ACC112 (cell line): ENCODE results near the gene GRB10.

Source experiments
- H2AFZ ChIP-seq: fragments of 200-600 bp; sonication (generic); one replicate; pipeline ENCODE4 v1.6.0; 2017; ENCODE audit warnings: antibody characterized with exemption, low read length; ENCODE audit not compliant: unreplicated experiment
- H3K27ac ChIP-seq: fragments of 200-600 bp; sonication (generic); 2 replicates; pipeline ENCODE4 v1.5.1; 2014; ENCODE audit warnings: low read depth, mild to moderate bottlenecking, antibody characterized with exemption, low read length, moderate library complexity
- H3K27me3 ChIP-seq: fragments of 200-600 bp; sonication (generic); 2 replicates; pipeline ENCODE4 v1.6.1; 2014; ENCODE audit warnings: mild to moderate bottlenecking, antibody characterized with exemption, low read length, moderate library complexity, mixed read lengths; ENCODE audit not compliant: insufficient read depth
- H3K36me3 ChIP-seq: fragments of 200-600 bp; sonication (generic); 2 replicates; pipeline ENCODE4 v1.6.1; 2016; ENCODE audit warnings: mild to moderate bottlenecking, antibody characterized with exemption, low read length, moderate library complexity, mixed read lengths; ENCODE audit not compliant: insufficient read depth
- H3K4me1 ChIP-seq: fragments of 200-600 bp; sonication (generic); one replicate; pipeline ENCODE4 v1.6.1; 2016; ENCODE audit warnings: low read length, mixed read lengths; ENCODE audit not compliant: insufficient read depth, unreplicated experiment, control insufficient read depth
- H3K4me3 ChIP-seq: fragments of 200-600 bp; sonication (generic); 2 replicates; pipeline ENCODE4 v1.5.1; 2014; ENCODE audit warnings: mild to moderate bottlenecking, low read depth, low read length
- H3K79me2 ChIP-seq: fragments of 200-600 bp; sonication (generic); one replicate; pipeline ENCODE4 v1.6.0; 2016; ENCODE audit warnings: low read length; ENCODE audit not compliant: control insufficient read depth, unreplicated experiment, insufficient read depth

Gene GRB10

DNA sequence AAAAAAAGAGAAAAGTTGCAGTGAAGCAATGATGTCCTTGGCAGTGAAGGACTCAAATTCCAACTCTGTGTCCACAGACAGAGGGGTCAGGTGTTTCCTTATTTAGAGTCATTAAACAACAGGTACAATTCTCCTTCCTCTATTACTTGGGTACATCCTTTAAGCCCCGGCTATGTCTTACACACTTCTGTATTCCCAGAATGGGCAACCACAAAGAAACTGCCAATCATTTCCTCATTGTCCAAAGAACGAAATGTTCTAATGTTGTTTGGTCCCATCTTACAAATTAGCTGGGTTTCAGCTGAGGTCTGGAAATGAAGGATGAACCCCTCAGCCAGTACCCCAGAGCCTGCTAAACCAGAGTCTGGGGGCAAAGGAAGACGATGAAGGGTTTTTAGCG, 59.5 kb downstream of the GRB10 start:
- Histone ChIP-seq H3K79me2 (peaks cover 33% of the 10 kb centered on the region), H3K4me1 (peaks cover 5% of the 10 kb centered on the region), H2AFZ (no peak overlapping the region), H3K4me3 (no peak overlapping the region), H3K27me3 (no peaks in the 10 kb centered on the region), H3K36me3 (no peaks in the 10 kb centered on the region), H3K27ac (no peak overlapping the region)

DNA sequence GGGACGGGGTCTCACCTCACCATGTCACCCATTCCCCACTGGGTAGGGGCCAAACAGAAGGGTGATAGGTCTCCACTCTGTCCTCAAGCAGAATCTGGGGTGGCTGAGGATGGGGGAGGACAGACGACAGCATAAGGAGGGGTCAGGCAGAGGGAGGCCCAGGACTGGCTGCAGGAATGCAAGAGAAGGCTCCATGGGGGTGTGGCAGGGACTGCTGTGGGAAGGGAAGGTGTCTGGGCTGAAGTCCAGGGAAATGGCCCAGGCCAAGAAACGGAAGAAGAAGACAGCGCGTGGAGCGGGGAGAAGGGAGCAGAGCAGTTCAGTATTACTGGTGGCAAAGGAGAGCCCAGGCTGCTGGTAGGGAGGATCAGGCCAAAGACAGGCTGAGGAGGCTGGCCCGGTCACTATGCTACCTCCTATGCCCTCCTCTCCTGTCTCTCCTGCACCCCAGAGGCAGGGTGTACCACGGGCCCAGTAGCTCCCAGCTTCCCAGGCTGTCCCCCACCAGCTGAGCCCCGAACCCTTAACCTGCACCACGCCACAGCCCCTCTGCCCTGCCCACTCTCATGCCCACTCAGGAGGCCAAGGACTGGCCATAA, 60.9 kb downstream of the GRB10 start:
- no peak overlapping the region for H3K4me3 ChIP-seq
- H3K4me1 ChIP-seq, result no peaks in the 10 kb centered on the region
- no peaks in the 10 kb centered on the region for H3K36me3 ChIP-seq
- H2AFZ ChIP-seq, result no peak overlapping the region
- H3K79me2 ChIP-seq, result peaks cover 34% of the 10 kb centered on the region
- no peak overlapping the region for H3K27ac ChIP-seq
- no peaks in the 10 kb centered on the region for H3K27me3 ChIP-seq

DNA sequence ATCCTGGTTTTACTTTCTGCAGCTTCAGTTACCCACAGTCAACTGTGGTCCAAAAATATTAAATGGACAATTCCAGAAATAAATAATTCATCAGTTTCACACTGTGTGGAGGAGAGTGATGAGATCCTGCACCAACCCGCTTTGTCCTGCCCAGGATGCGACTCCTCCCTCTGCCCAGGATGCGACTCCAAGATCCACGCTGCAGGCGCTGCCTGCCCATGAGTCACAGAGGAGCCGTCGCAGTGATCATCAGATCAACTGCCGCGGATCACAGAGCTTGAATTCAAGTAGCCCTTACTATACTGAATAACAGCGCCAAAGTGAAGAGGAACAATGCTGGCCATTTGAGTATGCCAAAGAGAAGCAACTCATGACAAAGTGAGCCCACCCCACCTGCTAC, 61.5 kb downstream of the GRB10 start:
- H3K36me3 ChIP-seq, result no peaks in the 10 kb centered on the region
- H3K27ac ChIP-seq, result no peak overlapping the region
- no peak overlapping the region for H2AFZ ChIP-seq
- no peaks in the 10 kb centered on the region for H3K27me3 ChIP-seq
- H3K79me2 ChIP-seq, result peaks cover 38% of the 10 kb centered on the region
- no peaks in the 10 kb centered on the region for H3K4me1 ChIP-seq
- no peak overlapping the region for H3K4me3 ChIP-seq

DNA sequence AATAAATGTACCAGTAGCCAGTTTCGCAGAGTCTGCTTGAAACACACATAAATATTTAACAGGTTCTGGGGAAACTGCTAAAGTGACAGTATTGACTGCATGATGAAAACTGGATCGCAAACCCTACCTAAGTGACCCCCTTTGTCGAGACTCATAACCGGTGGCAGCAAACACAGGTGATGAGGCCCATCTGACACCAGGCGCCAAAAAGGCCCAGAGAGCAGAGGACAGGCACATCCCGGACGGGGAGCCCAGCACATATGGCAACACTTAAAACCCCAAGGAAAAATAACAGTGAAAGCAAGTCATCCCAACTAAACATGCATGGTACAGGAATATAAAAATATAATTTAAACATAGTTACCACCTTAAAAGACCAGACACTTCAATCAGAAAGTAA, 62.4 kb downstream of the GRB10 start:
- H3K4me1 ChIP-seq, result no peaks in the 10 kb centered on the region
- no peak overlapping the region for H3K4me3 ChIP-seq
- H3K79me2 ChIP-seq, result peaks cover 46% of the 10 kb centered on the region
- no peaks in the 10 kb centered on the region for H3K27me3 ChIP-seq
- H2AFZ ChIP-seq, result no peak overlapping the region
- H3K27ac ChIP-seq, result no peak overlapping the region
- no peaks in the 10 kb centered on the region for H3K36me3 ChIP-seq

DNA sequence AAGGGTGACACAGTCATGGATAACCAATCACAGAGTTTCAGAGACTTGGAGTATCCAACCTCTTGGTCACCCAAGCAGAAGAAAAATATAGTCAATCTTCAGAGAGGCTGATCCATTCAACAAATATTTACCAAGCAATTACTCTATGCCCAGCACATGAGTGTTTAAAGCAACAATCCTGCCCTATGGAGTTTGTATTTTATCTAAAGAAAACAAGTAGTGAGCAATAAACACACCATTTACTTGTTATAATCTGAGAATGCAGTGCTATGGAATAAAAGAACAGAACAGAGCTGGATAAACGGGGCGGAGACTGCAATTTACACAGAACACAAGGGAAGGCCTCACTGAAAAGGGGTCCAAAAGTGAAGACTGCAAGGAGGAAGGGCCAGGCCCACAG, 63.8 kb downstream of the GRB10 start:
- Histone ChIP-seq H2AFZ (no peak overlapping the region), H3K36me3 (no peaks in the 10 kb centered on the region), H3K27me3 (no peaks in the 10 kb centered on the region), H3K27ac (no peak overlapping the region), H3K79me2 (peaks cover 54% of the 10 kb centered on the region), H3K4me1 (no peaks in the 10 kb centered on the region), H3K4me3 (no peak overlapping the region)

DNA sequence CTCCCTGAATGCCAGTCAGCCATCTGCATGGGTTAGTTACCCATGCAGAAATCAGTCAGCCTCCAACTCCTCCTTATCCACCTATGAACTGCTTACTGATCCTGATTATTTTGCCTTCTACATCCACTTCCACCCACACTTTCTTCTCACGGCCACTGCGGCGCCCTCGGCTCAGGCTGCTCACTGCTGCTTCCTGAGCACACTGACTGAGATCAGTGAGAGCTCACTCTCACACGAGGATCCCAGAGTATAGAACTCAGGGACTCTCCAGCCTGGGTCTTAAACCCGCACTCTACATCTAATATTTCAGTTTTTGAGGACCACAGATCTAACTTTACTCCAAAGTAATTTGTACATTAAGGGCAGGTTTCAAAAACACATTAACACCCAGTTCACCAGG, 64.4 kb downstream of the GRB10 start:
- H3K4me1 ChIP-seq, result no peaks in the 10 kb centered on the region
- H3K27me3 ChIP-seq, result no peaks in the 10 kb centered on the region
- H3K79me2 ChIP-seq, result peaks cover 60% of the 10 kb centered on the region
- no peak overlapping the region for H3K4me3 ChIP-seq
- H3K27ac ChIP-seq, result no peak overlapping the region
- H3K36me3 ChIP-seq, result no peaks in the 10 kb centered on the region
- no peak overlapping the region for H2AFZ ChIP-seq

GRCh38 chr7:50717181-50717580, 65.5 kb downstream of the GRB10 start:
- Histone ChIP-seq H2AFZ (no peak overlapping the region), H3K79me2 (peaks cover 64% of the 10 kb centered on the region), H3K4me3 (no peak overlapping the region), H3K27ac (no peak overlapping the region), H3K27me3 (no peaks in the 10 kb centered on the region), H3K4me1 (peaks cover 9% of the 10 kb centered on the region), H3K36me3 (no peaks in the 10 kb centered on the region)

DNA sequence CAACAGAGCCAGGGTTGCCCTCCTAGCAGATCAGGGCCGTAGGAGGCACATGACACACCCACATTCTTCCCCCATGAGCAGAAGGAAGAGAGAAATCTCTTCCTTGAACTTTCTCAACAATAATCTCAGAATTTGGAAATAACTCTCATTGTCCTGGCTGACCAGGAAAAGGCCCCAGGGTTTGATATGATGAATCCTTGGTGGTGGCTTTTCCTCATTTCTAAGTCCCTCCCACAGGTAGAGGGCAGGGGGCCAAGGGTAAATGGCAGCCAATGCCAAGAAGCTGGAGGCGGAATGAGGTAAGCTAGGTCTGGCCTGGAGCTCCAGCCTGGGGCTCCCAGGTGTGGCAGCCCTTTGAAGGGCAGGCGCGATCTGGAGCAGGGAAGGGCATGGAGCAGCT, 67.8 kb downstream of the GRB10 start:
- no peaks in the 10 kb centered on the region for H3K36me3 ChIP-seq
- H2AFZ ChIP-seq, result no peak overlapping the region
- H3K79me2 ChIP-seq, result peaks cover 60% of the 10 kb centered on the region
- no peaks in the 10 kb centered on the region for H3K27me3 ChIP-seq
- H3K4me1 ChIP-seq, result peaks cover 20% of the 10 kb centered on the region
- no peak overlapping the region for H3K4me3 ChIP-seq
- H3K27ac ChIP-seq, result no peak overlapping the region

DNA sequence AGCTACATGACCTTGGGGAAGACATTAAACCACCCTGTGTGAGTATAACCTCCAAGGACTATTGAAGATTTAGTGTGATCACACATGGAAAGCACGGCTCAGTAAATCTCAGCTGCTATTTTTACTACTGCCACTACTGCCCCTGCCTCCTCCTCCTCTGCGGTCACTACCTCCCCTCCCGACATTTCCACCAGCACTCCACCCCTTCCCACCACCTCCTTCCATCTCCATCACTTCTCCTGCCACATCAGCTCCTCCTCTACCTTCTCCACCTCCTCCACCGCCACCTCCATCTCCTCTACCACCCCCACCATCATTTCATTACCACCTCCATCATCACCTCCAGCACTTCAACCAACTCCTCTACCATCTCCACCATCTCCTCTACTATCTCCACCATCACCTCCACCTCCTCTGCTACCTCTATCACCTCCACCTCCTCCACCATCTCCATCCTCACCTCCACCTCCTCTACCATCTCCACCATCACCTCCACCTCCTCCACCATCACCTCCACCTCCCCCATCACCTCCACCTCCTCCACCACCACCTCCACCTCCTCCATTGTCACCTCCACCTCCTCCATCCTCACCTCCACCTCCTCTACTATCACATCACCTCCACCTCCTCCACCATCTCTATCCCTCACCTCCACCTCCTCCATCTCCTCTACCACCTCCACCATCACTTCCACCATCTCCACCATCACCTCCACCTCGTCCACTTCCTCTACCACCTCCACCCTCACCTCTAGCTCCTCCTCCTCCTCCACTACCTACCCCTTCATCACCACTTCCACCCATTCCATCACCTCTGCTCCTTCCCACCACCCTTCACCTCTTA, 69.4 kb downstream of the GRB10 start:
- Histone ChIP-seq H3K79me2 (peaks cover 51% of the 10 kb centered on the region), H3K36me3 (no peaks in the 10 kb centered on the region), H3K27me3 (no peaks in the 10 kb centered on the region), H3K4me1 (peaks cover 20% of the 10 kb centered on the region), H3K27ac (no peak overlapping the region), H2AFZ (no peak overlapping the region), H3K4me3 (no peak overlapping the region)

DNA sequence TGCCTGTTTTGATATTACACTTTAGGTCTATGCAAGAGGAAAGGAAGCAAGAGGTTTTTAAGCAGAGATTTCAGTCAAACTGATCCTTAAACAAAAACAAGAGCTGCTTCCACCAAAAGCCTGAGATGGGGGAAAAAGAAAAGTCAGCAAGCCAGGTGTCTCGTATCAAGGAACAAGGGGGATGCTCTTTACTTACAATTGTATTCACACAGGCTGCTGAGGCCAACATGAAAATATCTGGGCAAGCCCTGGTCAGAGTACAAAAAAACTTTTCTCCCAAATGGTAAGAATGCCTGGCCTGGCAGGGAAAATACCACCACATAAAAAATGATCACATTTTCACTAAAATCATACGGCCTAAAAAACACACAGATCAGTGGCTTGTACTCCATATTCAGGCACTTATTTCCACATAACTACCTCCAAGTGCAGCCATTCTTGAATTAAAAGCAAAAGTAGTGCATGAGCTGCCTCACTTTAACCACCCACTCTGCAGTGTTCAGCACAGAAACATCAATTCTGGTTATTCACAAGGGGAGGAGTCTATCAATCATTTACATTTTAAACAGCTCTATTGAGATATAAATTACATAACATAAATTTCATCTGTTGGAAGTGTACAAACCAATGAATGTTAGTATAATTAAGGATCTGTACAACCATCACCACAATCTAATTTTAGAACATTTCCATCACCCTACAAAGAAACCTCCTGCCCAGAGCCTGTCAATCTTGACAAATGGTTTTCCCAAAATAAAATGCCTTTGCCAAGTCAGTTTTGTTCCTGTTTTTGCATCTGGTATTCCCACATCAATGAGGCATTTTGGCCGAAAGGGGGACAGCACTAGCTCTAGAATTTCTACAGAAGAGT, 70.2 kb downstream of the GRB10 start:
- Histone ChIP-seq H3K36me3 (no peaks in the 10 kb centered on the region), H3K4me1 (peaks cover 20% of the 10 kb centered on the region), H2AFZ (no peak overlapping the region), H3K4me3 (no peak overlapping the region), H3K27ac (no peak overlapping the region), H3K79me2 (peaks cover 47% of the 10 kb centered on the region), H3K27me3 (no peaks in the 10 kb centered on the region)
